Neural cell (in vitro differentiated cells): ENCODE measurements around the gene HEPACAM.

ENCODE experiments used
- CTCF ChIP-seq: fragments of 450-650 bp; IDR thresholded peaks from 2 replicates; pipeline ENCODE4 v1.5.1; 2014; ENCODE audit warnings: antibody characterized with exemption, mild to moderate bottlenecking, moderate library complexity; ENCODE audit not compliant: poor library complexity, severe bottlenecking
- EP300 ChIP-seq: fragments of 450-650 bp; conservative IDR thresholded peaks from 2 replicates; pipeline ENCODE4 v1.6.1; 2014; ENCODE audit warnings: antibody characterized with exemption, mild to moderate bottlenecking, moderate library complexity; ENCODE audit not compliant: poor library complexity, severe bottlenecking
- POLR2AphosphoS5 ChIP-seq: IDR thresholded peaks from 2 replicates; pipeline ENCODE4 v1.6.1; 2012
- RAD21 ChIP-seq: fragments of 450-650 bp; conservative IDR thresholded peaks from 2 replicates; pipeline ENCODE4 v1.6.1; 2014; ENCODE audit warnings: antibody characterized with exemption, mild to moderate bottlenecking, moderate library complexity
- TAF1 ChIP-seq: IDR thresholded peaks from 2 replicates; pipeline ENCODE4 v1.6.1; 2012; ENCODE audit warnings: low read depth

GRCh38 chr11:124950601-124951330, 14.9 kb upstream of the HEPACAM start:
- TF ChIP-seq RAD21 = no peak
- TF ChIP-seq TAF1 = no peak
- TF ChIP-seq CTCF = no peak
- TF ChIP-seq POLR2AphosphoS5 = no peak
- TF ChIP-seq EP300 = no peak
